ENCODE results near the gene SYT9. TPM values are rescaled to one million over a fixed set of nuclear protein-coding genes. Genes with fewer than 3 reads are reported as not detected.

The SYT9 gene
- total and polyA plus RNA-seq, 9 of the 15 experiments (the other 6 are each of a cell fraction or from before 2014, with no cell fraction given) = 0.01 TPM; not detected in 8

GRCh38 chr11:7414973-7415817, 163.5 kb downstream of the SYT9 start:
- no peaks in the 10 kb centered on the region for H3K9me3 ChIP-seq (replicated peaks; ENCODE audit: control insufficient read depth, insufficient read depth, low read depth, low read length)
- WGBS (ENCODE audit: insufficient coverage, low coverage, missing lambda C conversion rate) = 0% methylated on average over 14 of the region's 14 CpGs
- ChIA-PET POLR2A (interaction anchor here (1.0 kb wide), 1 partner anchor 8 kb away, joined by 3 read pairs; no protein-coding TSS in a partner anchor), CTCF (ENCODE audit: low intra/inter-chr PET ratio) (no interaction called here)
- no peak for TF ChIP-seq NR2F6 (CRISPR knock-in tag; IDR thresholded peaks at IDR 0.05)
- TF ChIP-seq, protein P1, sequence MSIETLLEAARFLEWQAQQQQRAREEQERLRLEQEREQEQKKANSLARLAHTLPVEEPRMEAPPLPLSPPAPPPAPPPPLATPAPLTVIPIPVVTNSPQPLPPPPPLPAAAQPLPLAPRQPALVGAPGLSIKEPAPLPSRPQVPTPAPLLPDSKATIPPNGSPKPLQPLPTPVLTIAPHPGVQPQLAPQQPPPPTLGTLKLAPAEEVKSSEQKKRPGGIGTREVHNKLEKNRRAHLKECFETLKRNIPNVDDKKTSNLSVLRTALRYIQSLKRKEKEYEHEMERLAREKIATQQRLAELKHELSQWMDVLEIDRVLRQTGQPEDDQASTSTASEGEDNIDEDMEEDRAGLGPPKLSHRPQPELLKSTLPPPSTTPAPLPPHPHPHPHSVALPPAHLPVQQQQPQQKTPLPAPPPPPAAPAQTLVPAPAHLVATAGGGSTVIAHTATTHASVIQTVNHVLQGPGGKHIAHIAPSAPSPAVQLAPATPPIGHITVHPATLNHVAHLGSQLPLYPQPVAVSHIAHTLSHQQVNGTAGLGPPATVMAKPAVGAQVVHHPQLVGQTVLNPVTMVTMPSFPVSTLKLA (conservative IDR thresholded peaks at IDR 0.05) = no peak
- no peaks in the 10 kb centered on the region for H4K20me1 ChIP-seq (replicated peaks; ENCODE audit: control insufficient read depth, insufficient read depth, low read length)
- no peaks in the 10 kb centered on the region for H3K36me3 ChIP-seq (ENCODE audit: control insufficient read depth, insufficient read depth, low read length)
- in situ Hi-C loops (cut with MboI) = no loop called here
- no peak for FAIRE-seq
- no peak overlapping the region for H2AFZ ChIP-seq (ENCODE audit: low read depth, low read length)
- no peak overlapping the region for H3K27ac ChIP-seq (ENCODE audit: extremely low read depth, low read depth, low read length)
- H3K4me3 ChIP-seq = no peak overlapping the region
- BruUV-seq (replicated peaks) = no TSS peak
- no peaks in the 10 kb centered on the region for H3K9me1 ChIP-seq (ENCODE audit: control insufficient read depth, insufficient read depth, low read length)
- H3K4me2 ChIP-seq (ENCODE audit: insufficient read depth, low read length) = no peak overlapping the region
- H3K9ac ChIP-seq (ENCODE audit: insufficient read depth in 1 of 2, low read depth in 2 of 2, low read length in 2 of 2) = no peak overlapping the region
- no peak for ATAC-seq
- no peaks in the 10 kb centered on the region for H3K27me3 ChIP-seq (ENCODE audit: control insufficient read depth in 2 of 2, insufficient read depth in 2 of 2, low read length in 2 of 2)
- intact Hi-C loops (cut with micrococcal nuclease) = no loop called here
- DNase-seq (ENCODE audit: extremely low read depth in 1 of 4, low spot score in 3 of 4) = no peak
- H3K79me2 ChIP-seq (ENCODE audit: control insufficient read depth, insufficient read depth, low read length) = no peaks in the 10 kb centered on the region
- no peaks in the 10 kb centered on the region for H3K4me1 ChIP-seq (replicated peaks in 1 of 2; ENCODE audit: control insufficient read depth in 2 of 2, insufficient read depth in 2 of 2, low read length in 2 of 2)

- no peaks in the 10 kb centered on the region for H3K9me3 ChIP-seq (replicated peaks; ENCODE audit: control insufficient read depth, insufficient read depth, low read depth, low read length)
- no peaks in the 10 kb centered on the region for H3K9me1 ChIP-seq (ENCODE audit: control insufficient read depth, insufficient read depth, low read length)
- ChIA-PET CTCF (ENCODE audit: low intra/inter-chr PET ratio) (no interaction called here), POLR2A (no interaction called here)
- no peak overlapping the region for H3K9ac ChIP-seq (ENCODE audit: insufficient read depth in 1 of 2, low read depth in 2 of 2, low read length in 2 of 2)
- no peak overlapping the region for H3K27ac ChIP-seq (ENCODE audit: extremely low read depth, low read depth, low read length)
- no peak overlapping the region for H3K4me2 ChIP-seq (ENCODE audit: insufficient read depth, low read length)
- no TSS peak for BruUV-seq (replicated peaks)
- H3K4me1 ChIP-seq (replicated peaks in 1 of 2; ENCODE audit: control insufficient read depth in 2 of 2, insufficient read depth in 2 of 2, low read length in 2 of 2) = no peaks in the 10 kb centered on the region
- no peaks in the 10 kb centered on the region for H4K20me1 ChIP-seq (replicated peaks; ENCODE audit: control insufficient read depth, insufficient read depth, low read length)
- DNase-seq (ENCODE audit: extremely low read depth in 1 of 4, low spot score in 3 of 4) = no peak
- H2AFZ ChIP-seq (ENCODE audit: low read depth, low read length) = no peak overlapping the region
- no peak for FAIRE-seq
- no peaks in the 10 kb centered on the region for H3K36me3 ChIP-seq (ENCODE audit: control insufficient read depth, insufficient read depth, low read length)
- intact Hi-C loops (cut with micrococcal nuclease) = no loop called here
- no peaks in the 10 kb centered on the region for H3K79me2 ChIP-seq (ENCODE audit: control insufficient read depth, insufficient read depth, low read length)
- no peak for ATAC-seq
- no peak overlapping the region for H3K4me3 ChIP-seq
- in situ Hi-C loops (cut with MboI) = no loop called here
- WGBS (ENCODE audit: insufficient coverage, low coverage, missing lambda C conversion rate) = 2% methylated on average over 4 of the region's 4 CpGs
- no peaks in the 10 kb centered on the region for H3K27me3 ChIP-seq (ENCODE audit: control insufficient read depth in 2 of 2, insufficient read depth in 2 of 2, low read length in 2 of 2)
- TF ChIP-seq NFIX (CRISPR knock-in tag; IDR thresholded peaks at IDR 0.05; ENCODE audit: low read depth) = no peak
- TF ChIP-seq E2F3 (CRISPR knock-in tag; IDR thresholded peaks at IDR 0.05) = no peak
- TF ChIP-seq, protein P2, sequence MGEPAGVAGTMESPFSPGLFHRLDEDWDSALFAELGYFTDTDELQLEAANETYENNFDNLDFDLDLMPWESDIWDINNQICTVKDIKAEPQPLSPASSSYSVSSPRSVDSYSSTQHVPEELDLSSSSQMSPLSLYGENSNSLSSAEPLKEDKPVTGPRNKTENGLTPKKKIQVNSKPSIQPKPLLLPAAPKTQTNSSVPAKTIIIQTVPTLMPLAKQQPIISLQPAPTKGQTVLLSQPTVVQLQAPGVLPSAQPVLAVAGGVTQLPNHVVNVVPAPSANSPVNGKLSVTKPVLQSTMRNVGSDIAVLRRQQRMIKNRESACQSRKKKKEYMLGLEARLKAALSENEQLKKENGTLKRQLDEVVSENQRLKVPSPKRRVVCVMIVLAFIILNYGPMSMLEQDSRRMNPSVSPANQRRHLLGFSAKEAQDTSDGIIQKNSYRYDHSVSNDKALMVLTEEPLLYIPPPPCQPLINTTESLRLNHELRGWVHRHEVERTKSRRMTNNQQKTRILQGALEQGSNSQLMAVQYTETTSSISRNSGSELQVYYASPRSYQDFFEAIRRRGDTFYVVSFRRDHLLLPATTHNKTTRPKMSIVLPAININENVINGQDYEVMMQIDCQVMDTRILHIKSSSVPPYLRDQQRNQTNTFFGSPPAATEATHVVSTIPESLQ (CRISPR knock-in tag; IDR thresholded peaks at IDR 0.05) = no peak
- TF ChIP-seq GTF2E2 (tag; IDR thresholded peaks at IDR 0.05) = no peak
- no peak for TF ChIP-seq ZNF197 (CRISPR knock-in tag; IDR thresholded peaks at IDR 0.05; ENCODE audit: low read depth)
- no peak for TF ChIP-seq NBN (IDR thresholded peaks at IDR 0.05; ENCODE audit: low read depth)
- TF ChIP-seq NFE2 (IDR thresholded peaks at IDR 0.05; ENCODE audit: low read depth) = no peak
- no peak for TF ChIP-seq ZNF3 (CRISPR knock-in tag; IDR thresholded peaks at IDR 0.05)
- TF ChIP-seq, protein P3, sequence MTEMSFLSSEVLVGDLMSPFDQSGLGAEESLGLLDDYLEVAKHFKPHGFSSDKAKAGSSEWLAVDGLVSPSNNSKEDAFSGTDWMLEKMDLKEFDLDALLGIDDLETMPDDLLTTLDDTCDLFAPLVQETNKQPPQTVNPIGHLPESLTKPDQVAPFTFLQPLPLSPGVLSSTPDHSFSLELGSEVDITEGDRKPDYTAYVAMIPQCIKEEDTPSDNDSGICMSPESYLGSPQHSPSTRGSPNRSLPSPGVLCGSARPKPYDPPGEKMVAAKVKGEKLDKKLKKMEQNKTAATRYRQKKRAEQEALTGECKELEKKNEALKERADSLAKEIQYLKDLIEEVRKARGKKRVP (CRISPR knock-in tag; IDR thresholded peaks at IDR 0.05) = no peak
Measured at GRCh38 chr11:7416080-7416479, 164.4 kb downstream of the SYT9 start.
